GM08714 (cell line): ENCODE measurements around the gene PHACTR4.
A peak's percentile ranks its signal among the peaks of the same experiment; 100 is the strongest.
"Not testable (repeated sequence)": the region's sequence is repeated elsewhere in the genome, so short reads cannot be mapped to it uniquely, and the experiment has no call there.

Source experiments
- H3K4me3 ChIP-seq: fragments of 200-500 bp; sonication (Bioruptor generic); 2 replicates; pipeline ENCODE4 v1.5.1; 2014; ENCODE audit warnings: mild to moderate bottlenecking, low read length, inconsistent platforms
- ZNF274 ChIP-seq: IDR thresholded peaks from 2 replicates; pipeline ENCODE4 v1.6.1; 2012; ENCODE audit warnings: mild to moderate bottlenecking, low read depth, low read length

The PHACTR4 gene

DNA sequence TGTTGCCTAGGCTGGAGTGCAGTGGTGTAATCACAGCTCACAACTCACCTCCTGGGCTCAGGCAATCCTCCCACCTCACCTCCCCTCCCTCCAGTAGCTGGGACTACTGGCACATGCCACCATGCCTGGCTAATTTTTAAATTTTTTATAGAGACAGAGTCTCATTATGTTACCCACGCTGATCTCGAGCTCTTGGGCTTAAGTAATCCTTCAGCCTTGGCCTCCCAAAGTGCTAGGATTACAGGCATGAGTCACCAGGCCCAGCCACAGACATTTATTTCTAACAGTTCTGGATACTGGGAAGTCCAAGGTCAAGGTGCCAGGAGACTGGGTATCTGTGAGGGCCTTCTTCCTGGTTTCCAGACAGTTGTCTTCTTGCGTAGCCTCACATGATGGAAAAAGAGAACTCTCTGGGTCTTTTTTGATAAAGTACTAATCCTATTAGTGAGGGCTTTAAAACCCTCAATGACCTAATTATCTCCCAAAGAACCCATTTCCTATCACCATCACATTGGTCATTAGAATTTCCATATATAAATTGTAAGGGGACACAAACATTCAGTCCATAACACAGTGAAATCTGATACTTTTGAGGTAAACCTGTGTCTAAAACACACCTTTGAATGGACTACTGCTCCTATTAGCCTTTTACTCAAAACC is 67.9 kb downstream of the PHACTR4 start:
- H3K4me3 ChIP-seq = no peak overlapping the region; the same call in 1 of the 2 replicates
- TF ChIP-seq ZNF274 = no peak

- peak overlapping the region; percentile 47; the same call in 1 of the 2 replicates for H3K4me3 ChIP-seq
- no peak for TF ChIP-seq ZNF274
Observed at GRCh38 chr1:28437924-28438699, 68.6 kb downstream of the PHACTR4 start.

GRCh38 chr1:28439320-28439719 is 69.8 kb downstream of the PHACTR4 start:
- TF ChIP-seq ZNF274 = no peak
- no peak overlapping the region for H3K4me3 ChIP-seq

DNA sequence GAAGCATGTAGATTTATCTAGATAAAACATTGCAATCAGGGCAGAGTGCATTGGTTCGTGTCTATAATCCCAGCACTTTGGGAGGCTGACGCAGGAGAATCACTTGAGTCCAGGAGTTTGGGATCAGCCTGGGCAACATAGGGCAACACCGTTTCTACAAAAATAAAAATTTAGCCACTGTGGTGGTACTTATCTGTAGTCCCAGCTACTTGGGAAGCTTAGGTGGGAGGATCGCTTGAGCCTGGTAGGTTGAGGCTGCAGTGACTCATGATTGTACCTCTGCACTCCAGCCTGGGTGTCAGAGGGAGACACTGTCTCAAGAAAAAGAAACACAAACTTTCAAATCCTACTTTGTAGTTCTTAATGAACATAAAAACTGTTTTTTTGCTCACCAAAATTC is 72.1 kb downstream of the PHACTR4 start:
- H3K4me3 ChIP-seq = no peak overlapping the region
- TF ChIP-seq ZNF274 = no peak

- no peak overlapping the region for H3K4me3 ChIP-seq
- no peak for TF ChIP-seq ZNF274
Observed at GRCh38 chr1:28443550-28443949, 74.0 kb downstream of the PHACTR4 start.

DNA sequence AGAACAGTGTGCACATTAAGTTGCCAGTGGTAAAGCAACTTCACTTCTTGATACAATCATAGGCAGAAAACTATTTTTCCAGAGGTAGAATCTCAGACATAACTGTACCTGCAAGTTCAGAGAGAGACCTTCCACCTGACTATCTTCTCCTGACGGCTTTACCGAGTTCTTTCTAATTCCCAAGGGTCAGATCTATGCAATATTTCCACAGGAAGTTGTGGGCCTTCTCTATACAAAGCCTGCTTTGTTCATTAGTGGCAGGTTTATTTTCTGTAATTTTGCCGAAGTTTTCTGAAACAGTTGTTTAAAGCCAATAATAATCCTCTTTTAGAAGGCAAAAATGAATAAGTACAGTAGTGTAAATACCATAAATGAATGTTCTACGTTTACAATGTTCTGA is 78.1 kb downstream of the PHACTR4 start:
- no peak for TF ChIP-seq ZNF274
- H3K4me3 ChIP-seq = no peak overlapping the region

DNA sequence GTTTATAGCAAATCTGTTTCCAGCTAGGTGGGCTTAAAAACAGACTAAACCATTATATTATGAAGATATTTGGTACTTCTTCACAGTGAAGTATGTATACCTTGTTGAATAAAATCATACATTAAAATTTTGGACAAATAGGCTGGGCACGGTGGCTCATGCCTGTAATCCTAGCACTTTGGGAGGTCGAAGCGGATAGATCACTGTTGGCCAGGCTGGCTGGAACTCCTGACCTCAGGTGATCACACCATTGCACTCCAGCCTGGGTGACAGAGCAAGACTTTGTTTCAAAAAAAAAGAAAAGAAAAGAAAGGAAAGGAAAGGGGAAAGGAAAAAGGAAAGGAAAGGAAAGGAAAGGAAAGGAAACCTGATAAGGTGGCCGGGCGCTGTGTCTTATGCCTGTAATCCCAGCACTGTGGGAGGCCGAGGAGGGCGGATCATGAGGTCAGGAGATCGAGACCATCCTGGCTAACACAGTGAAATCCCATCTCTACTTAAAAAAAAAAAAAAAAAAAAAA is 78.6 kb downstream of the PHACTR4 start:
- H3K4me3 ChIP-seq = not testable (repeated sequence)

DNA sequence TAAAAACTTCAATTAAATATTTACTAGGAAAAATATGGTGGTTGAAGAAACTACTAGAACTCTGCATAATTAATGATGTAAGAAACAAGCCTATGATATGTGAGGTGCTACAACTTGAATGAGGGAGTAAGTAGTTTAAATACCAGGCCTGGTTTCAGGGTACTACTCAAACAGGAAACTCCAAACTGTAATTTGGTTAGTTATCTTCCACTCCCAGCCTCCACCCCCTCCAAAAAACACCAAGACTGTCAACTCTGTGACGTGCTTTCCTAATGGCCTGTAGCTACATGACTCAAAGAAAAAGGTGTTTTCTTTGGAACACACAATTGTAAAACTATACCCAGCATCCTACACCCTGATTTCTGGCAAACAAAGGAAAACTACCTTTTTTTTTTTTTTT is 80.4 kb downstream of the PHACTR4 start:
- no peak overlapping the region for H3K4me3 ChIP-seq
- TF ChIP-seq ZNF274 = no peak

GRCh38 chr1:28450561-28450960 is 81.0 kb downstream of the PHACTR4 start:
- no peak for TF ChIP-seq ZNF274
- no peak overlapping the region for H3K4me3 ChIP-seq

DNA sequence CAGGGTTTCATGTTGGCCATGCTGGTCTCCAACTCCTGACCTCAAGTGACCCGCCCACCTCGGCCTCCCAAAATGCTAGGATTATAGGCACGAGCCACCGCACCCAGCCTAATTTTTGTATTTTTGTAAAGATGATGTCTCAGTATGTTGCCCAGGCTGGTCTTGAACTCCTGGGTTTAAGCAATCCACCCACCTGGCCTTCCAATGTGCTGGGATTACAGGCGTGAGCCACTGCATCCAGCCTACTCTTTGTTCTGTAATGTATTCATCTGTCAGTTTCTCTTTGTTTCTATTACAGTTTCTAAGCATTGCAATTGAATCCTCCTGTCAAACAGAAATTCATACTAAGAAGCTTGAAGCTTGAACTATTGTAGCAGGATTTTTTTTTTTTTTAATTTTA is 81.5 kb downstream of the PHACTR4 start:
- no peak for TF ChIP-seq ZNF274
- no peak overlapping the region for H3K4me3 ChIP-seq

DNA sequence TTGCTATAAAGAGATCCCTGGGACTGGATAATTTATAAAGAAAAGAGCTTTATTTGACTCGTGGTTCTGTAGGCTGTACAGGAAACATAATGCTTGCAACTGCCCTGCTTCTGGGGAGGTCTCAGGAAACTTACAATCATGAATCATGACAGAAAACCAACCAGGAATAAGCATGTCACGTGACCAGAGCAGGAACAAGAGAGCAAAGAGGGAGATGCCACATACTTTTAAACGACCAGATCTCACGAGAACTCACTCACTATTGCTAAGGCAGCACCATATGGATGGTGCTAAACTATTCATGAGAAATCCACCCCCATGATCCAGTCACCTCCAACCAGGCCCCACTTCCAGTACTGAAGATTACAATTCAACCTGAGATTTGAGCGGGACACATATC is 86.5 kb downstream of the PHACTR4 start:
- TF ChIP-seq ZNF274 = no peak
- H3K4me3 ChIP-seq = no peak overlapping the region

DNA sequence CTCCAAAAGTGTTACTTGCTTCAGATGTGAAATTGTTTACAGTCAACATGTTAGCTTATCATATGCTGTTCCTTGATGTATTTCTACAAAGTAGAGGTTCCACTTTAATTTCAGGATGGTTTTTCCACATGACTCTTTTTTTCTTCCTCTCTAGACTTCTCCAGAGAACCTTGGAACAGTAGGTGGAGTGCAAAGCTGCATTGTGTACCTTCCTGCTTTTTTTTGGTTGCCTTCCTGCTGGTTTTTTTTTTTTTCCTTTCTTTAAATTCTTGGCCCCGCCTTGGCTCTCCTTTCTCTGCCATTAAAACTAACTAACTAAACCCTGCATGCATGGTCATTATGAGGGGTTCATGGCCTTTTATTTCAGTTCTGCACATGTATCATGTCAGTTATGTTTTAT is 88.1 kb downstream of the PHACTR4 start:
- no peak overlapping the region for H3K4me3 ChIP-seq
- TF ChIP-seq ZNF274 = no peak

GRCh38 chr1:28458237-28459228 is 89.0 kb downstream of the PHACTR4 start:
- H3K4me3 ChIP-seq = no peak overlapping the region
- no peak for TF ChIP-seq ZNF274

- TF ChIP-seq ZNF274 = no peak
- no peak overlapping the region for H3K4me3 ChIP-seq
Observed at GRCh38 chr1:28466226-28466778, 96.8 kb downstream of the PHACTR4 start.
